Omental fat pad (tissue), 4 donors: ENCODE measurements around the gene CENPS. TPM values are rescaled to one million over a fixed set of nuclear protein-coding genes. Genes with fewer than 3 reads are reported as not detected.
"Not testable (repeated sequence)": the region's sequence is repeated elsewhere in the genome, so short reads cannot be mapped to it uniquely, and the experiment has no call there.

Source experiments
- ATAC-seq: fragments of 150-250 bp; one replicate; pipeline ENCODE4 v1.9.1; 2016; ENCODE audit warnings: mild to moderate bottlenecking, moderate library complexity; ENCODE audit not compliant: low FRiP score
- DNase-seq: peaks from one replicate; pipeline ENCODE4 v3.0.0-alpha.2; 2019; ENCODE audit warnings: low spot score
- total RNA-seq, 4 donors: library from RNA; depleted of rRNA; stranded (reverse); fragments of >200 nt; gene quantifications; one replicate each; pipeline ENCODE4 v1.1.0, GENCODE V29; 2016
- TF ChIP-seq, protein P1 (sequence below), 3 donors: fragments of 450-650 bp; IDR thresholded peaks; one replicate each; pipeline ENCODE4 v1.5.1; 2016 to 2017; ENCODE audit warnings: antibody characterized with exemption in 3 of 3, mild to moderate bottlenecking in 3 of 3, moderate library complexity in 2 of 3

The CENPS gene
- total RNA-seq, 4 donors from 2014 or later, result 3.5 to 5.4 (median 4.3) TPM

DNA sequence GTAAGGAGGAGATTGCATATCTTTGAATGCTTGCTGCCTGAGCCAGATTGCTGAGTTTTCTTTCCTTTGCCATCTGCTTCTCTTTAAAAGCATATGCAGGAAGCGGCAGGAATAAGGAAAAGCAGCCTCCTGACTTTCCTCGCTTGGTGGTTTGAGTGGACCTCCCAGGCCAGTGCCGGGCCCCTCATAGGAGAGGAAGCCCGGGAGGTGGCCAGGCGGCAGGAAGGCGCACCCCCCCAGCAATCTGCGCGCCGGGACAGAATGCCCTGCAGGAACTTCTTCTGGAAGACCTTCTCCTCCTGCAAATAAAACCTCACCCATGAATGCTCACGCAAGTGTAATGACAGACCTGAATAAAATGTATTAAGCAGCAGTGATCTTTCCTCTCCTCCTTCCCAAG lies 21.1 kb downstream of the CENPS start:
- DNase-seq (no peak), ATAC-seq (no peak)
- TF ChIP-seq, protein P1, sequence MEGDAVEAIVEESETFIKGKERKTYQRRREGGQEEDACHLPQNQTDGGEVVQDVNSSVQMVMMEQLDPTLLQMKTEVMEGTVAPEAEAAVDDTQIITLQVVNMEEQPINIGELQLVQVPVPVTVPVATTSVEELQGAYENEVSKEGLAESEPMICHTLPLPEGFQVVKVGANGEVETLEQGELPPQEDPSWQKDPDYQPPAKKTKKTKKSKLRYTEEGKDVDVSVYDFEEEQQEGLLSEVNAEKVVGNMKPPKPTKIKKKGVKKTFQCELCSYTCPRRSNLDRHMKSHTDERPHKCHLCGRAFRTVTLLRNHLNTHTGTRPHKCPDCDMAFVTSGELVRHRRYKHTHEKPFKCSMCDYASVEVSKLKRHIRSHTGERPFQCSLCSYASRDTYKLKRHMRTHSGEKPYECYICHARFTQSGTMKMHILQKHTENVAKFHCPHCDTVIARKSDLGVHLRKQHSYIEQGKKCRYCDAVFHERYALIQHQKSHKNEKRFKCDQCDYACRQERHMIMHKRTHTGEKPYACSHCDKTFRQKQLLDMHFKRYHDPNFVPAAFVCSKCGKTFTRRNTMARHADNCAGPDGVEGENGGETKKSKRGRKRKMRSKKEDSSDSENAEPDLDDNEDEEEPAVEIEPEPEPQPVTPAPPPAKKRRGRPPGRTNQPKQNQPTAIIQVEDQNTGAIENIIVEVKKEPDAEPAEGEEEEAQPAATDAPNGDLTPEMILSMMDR (IDR thresholded peaks at IDR 0.05), result no peak

DNA sequence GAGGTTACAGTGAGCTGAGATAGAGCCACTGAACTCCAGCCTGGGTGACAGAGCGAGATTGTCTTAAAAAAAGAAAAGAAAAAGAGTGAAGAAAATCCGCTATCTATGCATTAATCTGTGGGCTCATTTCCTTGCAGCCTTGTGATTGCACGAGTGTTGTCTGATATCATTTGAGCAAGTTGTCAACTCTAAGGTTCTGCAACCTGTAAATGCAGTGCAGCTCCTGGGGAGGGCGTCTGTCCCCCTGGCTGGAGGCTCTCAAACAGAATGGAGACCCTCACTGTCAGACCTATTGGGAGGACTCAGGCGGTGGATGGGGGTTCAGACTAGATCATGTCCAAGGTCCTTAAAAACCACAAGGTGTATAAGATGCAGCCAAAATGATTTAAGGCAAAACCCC lies 25.8 kb downstream of the CENPS start:
- DNase-seq, result no peak
- no peak for ATAC-seq
- TF ChIP-seq, protein P1 (IDR thresholded peaks at IDR 0.05), result no peak

DNA sequence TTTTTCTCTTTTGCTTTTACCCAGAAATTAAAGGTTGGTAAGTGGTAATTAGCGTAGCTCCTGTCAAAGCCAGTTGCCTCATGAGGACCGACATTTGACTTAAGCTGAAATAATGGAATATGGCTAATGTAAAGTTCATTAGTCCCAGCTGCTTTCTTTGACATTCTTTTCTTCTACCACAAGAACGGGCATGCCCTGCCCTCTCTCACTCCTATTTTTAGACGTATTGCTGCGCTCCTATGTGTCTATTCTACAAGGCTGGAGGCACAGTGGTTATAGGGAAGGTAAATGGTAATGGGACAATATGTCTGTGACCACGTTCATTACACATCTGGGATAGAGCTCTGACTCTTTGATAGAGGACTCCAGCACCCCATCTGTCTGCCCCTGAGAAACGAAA lies 26.4 kb downstream of the CENPS start:
- TF ChIP-seq, protein P1 (IDR thresholded peaks at IDR 0.05), result no peak
- DNase-seq (no peak), ATAC-seq (no peak)

GRCh38 chr1:10457462-10457861 lies 27.2 kb downstream of the CENPS start:
- not testable (repeated sequence) for ATAC-seq, DNase-seq

- DNase-seq (no peak), ATAC-seq (no peak)
- TF ChIP-seq, protein P1 (IDR thresholded peaks at IDR 0.05), result no peak
Measured at GRCh38 chr1:10457875-10458274, 27.6 kb downstream of the CENPS start.

DNA sequence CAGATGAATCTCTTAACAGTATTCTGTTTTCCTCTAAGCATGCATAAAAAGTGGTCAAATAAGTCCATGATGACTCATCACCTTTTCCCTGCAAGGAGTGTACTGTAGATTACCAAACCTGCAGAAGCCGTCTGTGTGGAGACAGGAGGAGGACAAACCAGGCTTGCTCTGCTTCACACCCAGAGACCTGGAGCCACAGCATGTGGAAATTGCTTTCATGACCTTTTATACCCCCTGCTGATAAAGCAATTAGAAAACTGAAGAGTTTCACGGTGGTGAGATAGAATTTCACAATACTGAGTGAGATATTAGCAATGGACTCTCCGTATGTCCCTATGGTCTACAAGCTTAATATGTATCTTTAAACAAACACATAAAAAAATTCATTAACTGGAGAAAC lies 29.0 kb downstream of the CENPS start:
- DNase-seq, result no peak
- TF ChIP-seq, protein P1 (IDR thresholded peaks at IDR 0.05), result no peak
- ATAC-seq, result peak; percentile 95

- ATAC-seq (no peak), DNase-seq (no peak)
- TF ChIP-seq, protein P1 (IDR thresholded peaks at IDR 0.05), result no peak
Measured at GRCh38 chr1:10467078-10467477, 36.8 kb downstream of the CENPS start.

GRCh38 chr1:10470043-10470442 lies 39.8 kb downstream of the CENPS start:
- TF ChIP-seq, protein P1 (IDR thresholded peaks at IDR 0.05), result no peak
- DNase-seq (no peak), ATAC-seq (no peak)
